Activated CD4-positive, alpha-beta memory T cell treated with anti-CD3 and anti-CD28 coated beads, Interleukin-2, amount 10 ng/mL, durations not matched to agents 7 days and 5 days (primary cell): ENCODE results near the gene ZNF701. TPM values are rescaled to one million over a fixed set of nuclear protein-coding genes. Genes with fewer than 3 reads are reported as not detected.
"Not testable (repeated sequence)": the region's sequence is repeated elsewhere in the genome, so short reads cannot be mapped to it uniquely, and the experiment has no call there.

Experiments used
- CTCF ChIA-PET: fragments of 350-600 bp; sonication (Branson Sonifier 250); formaldehyde crosslinking; loops from one replicate; lab custom pipeline; 2021; ENCODE audit warnings: antibody characterized with exemption, inconsistent platforms; lab: Charles Lee
- POLR2A ChIA-PET: fragments of 350-600 bp; sonication (Branson Sonifier 250); formaldehyde crosslinking; loops from one replicate; lab custom pipeline; 2021; ENCODE audit warnings: antibody characterized with exemption; lab: Charles Lee
- DNase-seq: peaks from one replicate; pipeline ENCODE4 v3.0.0-alpha.2; 2020
- H3K27ac Mint-ChIP-seq: one replicate; pipeline ENCODE4 v1.8.0; 2021; ENCODE audit warnings: mild to moderate bottlenecking, mixed read lengths
- H3K27me3 Mint-ChIP-seq: one replicate; pipeline ENCODE4 v1.8.0; 2021; ENCODE audit warnings: mixed read lengths
- H3K36me3 Mint-ChIP-seq: one replicate; pipeline ENCODE4 v1.8.0; 2021; ENCODE audit warnings: low read depth, mixed read lengths
- H3K4me1 Mint-ChIP-seq: one replicate; pipeline ENCODE4 v1.8.0; 2021; ENCODE audit warnings: mixed read lengths
- H3K4me3 Mint-ChIP-seq: one replicate; pipeline ENCODE4 v1.8.0; 2021; ENCODE audit warnings: mild to moderate bottlenecking, mixed read lengths
- H3K9me3 Mint-ChIP-seq: one replicate; pipeline ENCODE4 v1.8.0; 2021; ENCODE audit warnings: mixed read lengths
- total RNA-seq, 2 experiments: library from RNA; stranded (reverse); gene quantifications; one replicate each; pipeline ENCODE4 v1.2.3, GENCODE V29; 2021

Gene ZNF701
- total RNA-seq, 2 experiments from 2014 or later: 29.7 to 30.5 TPM

DNA sequence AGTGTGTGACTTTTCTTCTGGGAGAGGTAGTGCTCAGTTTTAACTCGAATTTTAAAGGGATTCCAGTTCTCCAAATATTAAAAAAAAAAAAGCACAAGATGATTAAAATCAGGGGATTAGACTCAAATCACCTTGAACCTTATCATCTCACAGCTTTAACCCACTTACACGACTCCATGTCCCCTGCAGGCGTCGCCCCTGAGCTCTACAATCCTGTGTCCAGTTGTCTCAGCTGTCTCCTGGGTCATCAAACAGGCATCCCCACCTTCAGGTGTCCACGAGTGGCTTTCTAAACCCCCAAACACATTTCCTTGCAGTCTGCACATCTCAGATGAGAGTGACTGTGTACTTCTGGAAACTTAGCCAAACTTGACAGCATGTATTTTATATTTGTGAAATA lies 28.5 kb upstream of the ZNF701 start:
- POLR2A ChIA-PET: no interaction called here
- CTCF ChIA-PET: no interaction called here
- Mint-ChIP-seq H3K27ac (no peak overlapping the region), H3K4me1 (peaks cover 32% of the 10 kb centered on the region), H3K9me3 (peaks cover 50% of the 10 kb centered on the region), H3K36me3 (peaks cover 88% of the 10 kb centered on the region), H3K27me3 (no peaks in the 10 kb centered on the region), H3K4me3 (no peak overlapping the region)
- DNase-seq: no peak

DNA sequence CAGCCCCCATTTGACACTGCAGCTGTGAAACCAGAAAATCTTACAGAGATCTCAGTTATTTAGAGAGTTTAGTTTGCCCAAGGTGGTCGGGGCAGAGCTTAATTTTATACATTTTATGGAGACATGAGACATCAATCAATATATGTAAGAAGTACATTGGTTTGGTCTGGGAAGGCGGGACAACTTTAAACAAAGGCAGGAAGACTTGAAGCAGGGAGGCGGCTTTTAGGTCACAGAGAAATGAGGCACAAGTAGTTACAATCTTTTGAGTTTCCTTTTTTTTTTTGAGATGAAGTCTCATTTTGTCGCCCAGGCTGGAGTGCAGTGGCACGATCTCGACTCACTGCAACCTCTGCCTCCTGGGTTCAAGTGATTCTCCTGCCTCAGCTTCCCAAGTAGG lies 27.5 kb upstream of the ZNF701 start:
- peaks cover 49% of the 10 kb centered on the region for H3K9me3 Mint-ChIP-seq
- DNase-seq, H3K4me3 Mint-ChIP-seq, H3K27me3 Mint-ChIP-seq, POLR2A ChIA-PET: not testable (repeated sequence)
- peak overlapping the region; percentile 48 for H3K27ac Mint-ChIP-seq
- peaks cover 88% of the 10 kb centered on the region for H3K36me3 Mint-ChIP-seq
- H3K4me1 Mint-ChIP-seq: peaks cover 25% of the 10 kb centered on the region
- CTCF ChIA-PET: interaction anchor here (0.6 kb wide), 1 partner anchor 825 kb away, joined by 3 read pairs; no protein-coding TSS in a partner anchor

DNA sequence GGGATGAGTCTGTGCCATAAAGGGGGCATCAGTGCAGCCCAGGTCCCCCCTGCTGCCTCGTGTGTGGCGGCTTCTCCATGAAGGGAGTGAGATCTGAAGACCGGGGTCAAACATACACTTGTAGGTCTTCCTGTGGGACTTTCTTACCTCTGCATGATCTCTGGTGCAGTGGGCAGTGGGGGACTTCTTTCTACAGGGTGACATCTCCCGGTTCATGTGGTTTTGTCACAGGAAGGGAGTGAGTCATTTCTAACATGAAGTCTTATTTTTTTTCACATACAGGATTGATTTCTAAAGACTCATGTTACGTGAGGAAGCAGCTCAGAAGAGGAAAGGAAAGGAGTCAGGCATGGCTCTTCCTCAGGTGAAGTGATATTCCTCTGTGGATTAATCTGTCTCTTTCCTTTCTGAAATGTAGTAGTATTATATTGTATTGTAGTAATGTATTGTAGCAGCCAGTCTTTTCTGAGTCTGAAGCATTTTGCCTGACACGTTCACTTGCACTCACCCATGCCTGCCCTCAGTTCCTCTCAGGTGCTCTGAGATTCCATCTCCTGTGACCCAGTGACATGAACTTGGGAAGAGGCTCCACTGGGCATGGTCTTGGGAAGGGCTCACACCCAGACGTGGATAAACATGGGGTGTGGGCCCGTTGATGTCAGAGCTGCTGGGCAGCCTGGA lies 27.0 kb upstream of the ZNF701 start:
- no peaks in the 10 kb centered on the region for H3K27me3 Mint-ChIP-seq
- H3K4me1 Mint-ChIP-seq: peaks cover 25% of the 10 kb centered on the region
- peak; percentile 50 for DNase-seq
- no peak overlapping the region for H3K4me3 Mint-ChIP-seq
- H3K27ac Mint-ChIP-seq: peak overlapping the region; percentile 48
- H3K36me3 Mint-ChIP-seq: peaks cover 92% of the 10 kb centered on the region
- POLR2A ChIA-PET: interaction anchor here (1.0 kb wide), 1 partner anchor 23 kb away, joined by 4 read pairs; no protein-coding TSS in a partner anchor
- CTCF ChIA-PET: interaction anchor here (0.6 kb wide), 1 partner anchor 824 kb away, joined by 3 read pairs; no protein-coding TSS in a partner anchor
- H3K9me3 Mint-ChIP-seq: peaks cover 52% of the 10 kb centered on the region

DNA sequence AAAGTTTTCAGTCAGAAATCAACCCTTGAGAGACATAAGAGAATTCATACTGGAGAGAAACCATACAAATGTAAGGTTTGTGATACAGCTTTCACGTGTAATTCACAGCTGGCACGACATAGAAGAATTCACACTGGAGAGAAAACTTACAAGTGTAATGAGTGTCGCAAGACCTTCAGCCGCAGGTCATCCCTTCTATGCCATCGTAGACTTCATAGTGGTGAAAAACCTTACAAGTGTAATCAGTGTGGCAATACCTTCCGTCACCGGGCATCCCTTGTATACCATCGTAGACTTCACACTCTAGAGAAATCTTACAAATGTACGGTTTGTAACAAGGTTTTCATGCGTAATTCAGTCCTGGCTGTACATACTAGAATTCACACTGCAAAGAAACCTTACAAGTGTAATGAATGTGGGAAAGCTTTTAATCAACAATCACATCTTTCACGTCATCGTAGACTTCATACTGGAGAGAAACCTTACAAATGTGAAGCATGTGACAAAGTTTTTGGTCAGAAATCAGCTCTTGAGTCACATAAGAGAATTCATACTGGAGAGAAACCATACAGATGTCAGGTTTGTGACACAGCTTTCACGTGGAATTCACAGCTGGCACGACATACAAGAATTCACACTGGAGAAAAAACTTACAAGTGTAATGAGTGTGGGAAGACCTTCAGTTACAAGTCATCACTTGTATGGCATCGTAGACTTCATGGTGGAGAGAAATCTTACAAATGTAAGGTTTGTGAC lies 15.7 kb upstream of the ZNF701 start:
- Mint-ChIP-seq H3K4me1 (no peaks in the 10 kb centered on the region), H3K27me3 (no peaks in the 10 kb centered on the region), H3K36me3 (peaks cover 87% of the 10 kb centered on the region), H3K27ac (no peak overlapping the region), H3K4me3 (no peak overlapping the region), H3K9me3 (peaks cover 64% of the 10 kb centered on the region)
- POLR2A ChIA-PET: no interaction called here
- no peak for DNase-seq
- CTCF ChIA-PET: no interaction called here

DNA sequence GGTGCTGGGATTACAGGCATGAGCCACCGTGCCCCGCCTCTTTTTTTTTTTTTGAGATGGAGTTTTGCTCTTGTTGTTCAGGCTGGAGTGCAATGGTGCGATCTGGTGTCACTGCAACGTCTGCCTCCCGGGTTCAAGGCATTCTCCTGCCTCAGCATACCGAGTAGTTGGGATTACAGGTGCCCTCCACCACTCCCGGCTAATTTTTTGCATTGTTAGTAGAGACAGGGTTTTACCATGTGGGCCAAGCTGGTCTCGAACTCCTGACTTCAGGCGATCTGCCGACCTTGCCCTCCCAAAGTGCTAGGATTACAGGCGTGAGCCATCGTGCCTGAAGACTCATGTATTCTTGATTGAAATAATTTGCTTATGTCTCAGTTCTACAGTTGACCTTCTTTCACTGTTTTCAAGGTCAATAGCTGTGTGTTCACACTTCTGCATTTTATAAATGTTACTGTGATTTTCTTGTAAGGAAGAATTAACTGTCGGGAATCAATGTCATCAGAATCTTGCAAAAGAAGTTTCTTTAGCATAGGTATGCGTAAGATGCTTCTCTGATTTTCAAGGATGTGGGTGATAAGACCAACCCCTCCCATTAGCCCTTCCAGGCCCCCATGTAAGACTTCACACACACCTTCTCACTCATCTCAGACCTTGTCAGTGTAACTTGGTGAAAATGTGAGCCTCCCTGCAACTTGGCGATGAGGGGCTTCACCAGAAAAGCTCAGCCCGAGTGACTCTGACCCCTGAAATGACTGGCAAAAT lies 12.7 kb upstream of the ZNF701 start:
- ChIA-PET POLR2A (no interaction called here), CTCF (no interaction called here)
- H3K9me3 Mint-ChIP-seq: peaks cover 73% of the 10 kb centered on the region

DNA sequence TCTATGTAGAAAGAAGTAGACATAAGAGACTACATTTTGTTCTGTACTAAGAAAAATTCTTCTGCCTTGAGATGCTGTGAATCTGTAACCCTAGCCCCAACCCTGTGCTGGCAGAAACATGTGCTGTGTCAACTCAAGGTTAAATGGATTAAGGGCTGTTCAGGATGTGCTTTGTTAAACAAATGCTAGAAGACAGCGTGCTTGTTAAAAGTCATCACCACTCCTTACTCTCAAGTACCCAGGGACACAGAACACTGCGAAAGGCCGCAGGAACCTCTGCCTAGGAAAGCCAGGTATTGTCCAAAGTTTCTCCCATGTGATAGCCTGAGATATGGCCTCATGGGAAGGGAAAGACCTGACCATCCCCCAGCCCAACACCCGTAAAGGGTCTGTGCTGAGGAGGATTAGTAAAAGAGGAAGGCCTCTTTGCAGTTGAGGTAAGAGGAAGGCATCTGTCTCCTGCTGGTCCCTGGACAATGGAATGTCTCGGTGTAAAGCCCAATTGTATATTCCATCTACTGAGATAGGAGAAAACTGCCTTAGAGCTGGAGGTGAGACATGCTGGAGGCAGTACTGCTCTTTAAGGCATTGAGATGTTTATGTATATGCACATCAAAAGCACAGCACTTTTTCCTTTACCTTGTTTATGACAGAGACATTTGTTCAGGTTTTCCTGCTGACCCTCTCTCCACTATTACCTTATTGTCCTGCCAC lies 11.2 kb upstream of the ZNF701 start:
- CTCF ChIA-PET, H3K27ac Mint-ChIP-seq, H3K4me1 Mint-ChIP-seq, POLR2A ChIA-PET, H3K27me3 Mint-ChIP-seq, DNase-seq, H3K4me3 Mint-ChIP-seq: not testable (repeated sequence)
- Mint-ChIP-seq H3K36me3 (peaks cover 84% of the 10 kb centered on the region), H3K9me3 (peaks cover 67% of the 10 kb centered on the region)

More for the DNA sequence above, 12.7 kb upstream of the ZNF701 start:
- H3K27ac Mint-ChIP-seq: no peak overlapping the region
- H3K4me3 Mint-ChIP-seq: no peak overlapping the region
- DNase-seq: no peak
- no peaks in the 10 kb centered on the region for H3K4me1 Mint-ChIP-seq
- H3K36me3 Mint-ChIP-seq: peaks cover 84% of the 10 kb centered on the region
- H3K27me3 Mint-ChIP-seq: no peaks in the 10 kb centered on the region

DNA sequence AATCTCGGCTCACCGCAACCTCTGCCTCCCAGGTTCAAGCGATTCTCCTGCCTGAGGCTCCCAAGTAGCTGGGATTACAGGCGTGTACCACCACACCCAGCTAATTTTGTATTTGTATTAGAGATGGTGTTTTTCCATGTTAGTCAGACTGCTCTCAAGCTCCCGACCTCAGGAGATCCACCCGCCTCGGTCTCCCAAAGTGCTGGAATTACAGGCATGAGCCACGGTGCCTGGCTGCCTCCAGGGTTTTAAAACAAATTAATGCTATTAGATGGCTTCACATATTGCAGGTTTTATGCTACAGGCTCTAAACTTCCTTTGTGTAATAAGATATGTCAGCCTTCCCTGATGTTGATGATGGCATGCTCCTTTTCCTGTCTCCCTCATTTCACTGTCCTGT lies 8.5 kb upstream of the ZNF701 start:
- DNase-seq, H3K27ac Mint-ChIP-seq, POLR2A ChIA-PET, CTCF ChIA-PET, H3K4me1 Mint-ChIP-seq, H3K4me3 Mint-ChIP-seq, H3K27me3 Mint-ChIP-seq: not testable (repeated sequence)
- peaks cover 62% of the 10 kb centered on the region for H3K9me3 Mint-ChIP-seq
- H3K36me3 Mint-ChIP-seq: peaks cover 80% of the 10 kb centered on the region

DNA sequence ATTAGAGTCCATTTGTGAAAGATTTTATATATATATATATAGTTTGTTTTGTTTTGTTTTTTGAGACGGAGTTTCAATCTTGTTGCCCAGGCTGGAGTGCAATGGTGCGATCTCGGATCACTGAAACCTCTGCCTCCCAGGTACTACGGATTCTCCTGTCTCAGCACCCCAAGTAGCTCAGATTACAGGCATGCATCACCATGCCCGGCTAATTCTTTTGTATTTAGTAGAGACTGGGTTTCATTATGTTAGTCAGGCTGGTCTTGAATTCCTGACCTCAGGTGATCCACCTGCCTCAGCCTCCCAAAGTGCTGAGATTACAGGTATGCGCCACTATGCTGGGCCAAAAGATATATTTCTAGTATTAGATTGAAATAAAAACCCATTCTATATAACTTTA lies 4.0 kb upstream of the ZNF701 start:
- ChIA-PET POLR2A (interaction anchor here (1.1 to 1.6 kb wide), 2 partner anchors 23 to 82 kb away, joined by 3 to 4 read pairs; no protein-coding TSS in a partner anchor), CTCF (interaction anchor here (0.6 kb wide), 1 partner anchor 180 kb away, joined by 3 read pairs; no protein-coding TSS in a partner anchor)
- Mint-ChIP-seq H3K27ac (no peak overlapping the region), H3K9me3 (peaks cover 44% of the 10 kb centered on the region), H3K36me3 (peaks cover 66% of the 10 kb centered on the region), H3K4me1 (peaks cover 15% of the 10 kb centered on the region), H3K4me3 (no peak overlapping the region), H3K27me3 (no peaks in the 10 kb centered on the region)
- DNase-seq: no peak

DNA sequence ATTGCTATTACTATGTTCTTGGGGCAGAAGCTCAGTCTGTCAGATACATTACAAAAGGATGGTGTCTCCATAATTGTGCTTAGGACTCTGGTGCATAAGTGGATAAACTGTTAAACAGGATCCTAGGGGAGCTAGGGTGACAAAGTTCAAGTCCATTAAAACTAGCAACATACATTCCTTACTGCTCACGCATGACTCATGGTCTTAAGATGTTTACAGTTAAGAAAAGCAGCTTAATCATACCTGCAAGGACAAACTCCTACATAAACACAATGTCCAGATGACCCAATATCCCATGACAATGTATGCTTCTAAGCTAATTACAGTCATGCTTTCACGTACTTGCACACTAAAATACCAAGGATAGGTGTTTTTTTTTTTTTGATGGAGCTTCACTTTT lies 3.5 kb upstream of the ZNF701 start:
- ChIA-PET POLR2A (interaction anchor here (1.1 to 1.6 kb wide), 2 partner anchors 23 to 81 kb away, joined by 3 to 4 read pairs; no protein-coding TSS in a partner anchor), CTCF (no interaction called here)

DNA sequence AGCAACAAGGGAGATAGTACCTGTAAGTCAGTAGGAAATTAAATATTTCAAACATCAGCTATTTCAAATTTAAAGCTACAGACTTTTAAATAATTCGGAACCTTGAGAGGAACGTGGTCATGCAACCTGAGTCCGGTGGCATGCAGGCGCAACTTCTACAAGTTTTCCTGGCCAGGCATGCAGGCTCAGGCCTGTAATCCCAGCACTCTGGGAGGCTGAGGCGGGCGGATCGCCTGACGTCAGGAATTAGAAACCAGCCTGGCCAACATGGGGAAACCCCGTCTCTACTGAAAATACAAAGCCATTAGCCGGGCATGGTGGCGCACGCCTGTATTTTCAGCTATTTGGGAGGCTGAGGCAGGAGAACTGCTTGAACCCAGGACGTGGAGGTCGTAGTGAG lies 2.2 kb upstream of the ZNF701 start:
- peaks cover 31% of the 10 kb centered on the region for H3K4me1 Mint-ChIP-seq
- peaks cover 47% of the 10 kb centered on the region for H3K9me3 Mint-ChIP-seq
- peaks cover 68% of the 10 kb centered on the region for H3K36me3 Mint-ChIP-seq
- no peak overlapping the region for H3K27ac Mint-ChIP-seq
- no peak for DNase-seq
- POLR2A ChIA-PET: no interaction called here
- H3K27me3 Mint-ChIP-seq: no peaks in the 10 kb centered on the region
- H3K4me3 Mint-ChIP-seq: no peak overlapping the region
- CTCF ChIA-PET: no interaction called here

More for the DNA sequence above, 3.5 kb upstream of the ZNF701 start:
- Mint-ChIP-seq H3K27me3 (no peaks in the 10 kb centered on the region), H3K4me1 (peaks cover 19% of the 10 kb centered on the region), H3K9me3 (peaks cover 44% of the 10 kb centered on the region), H3K4me3 (no peak overlapping the region), H3K36me3 (peaks cover 67% of the 10 kb centered on the region), H3K27ac (no peak overlapping the region)
- DNase-seq: no peak

DNA sequence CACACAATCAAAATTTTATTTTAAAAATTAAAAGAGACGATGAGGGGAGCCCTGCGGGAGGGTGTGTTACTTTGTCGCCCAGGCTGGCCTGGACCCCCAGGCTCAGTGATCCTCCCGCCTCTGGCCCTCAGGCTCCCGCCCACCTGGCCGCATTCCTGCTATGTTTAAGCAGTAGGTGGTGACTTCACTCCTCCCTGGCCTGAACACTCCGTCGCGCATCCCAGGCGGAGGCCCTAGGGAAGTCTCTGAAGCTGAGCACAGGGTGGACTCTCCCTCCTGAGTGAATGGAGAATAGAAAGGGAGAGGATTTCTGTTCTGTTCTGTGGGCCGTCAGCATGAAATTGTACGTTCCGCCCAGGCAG lies 468 bp upstream of the ZNF701 start:
- DNase-seq, CTCF ChIA-PET, H3K27me3 Mint-ChIP-seq, POLR2A ChIA-PET: not testable (repeated sequence)
- Mint-ChIP-seq H3K9me3 (peaks cover 44% of the 10 kb centered on the region), H3K4me1 (peaks cover 31% of the 10 kb centered on the region), H3K36me3 (peaks cover 68% of the 10 kb centered on the region), H3K27ac (peak overlapping the region; percentile 91), H3K4me3 (peak overlapping the region; percentile 84)

DNA sequence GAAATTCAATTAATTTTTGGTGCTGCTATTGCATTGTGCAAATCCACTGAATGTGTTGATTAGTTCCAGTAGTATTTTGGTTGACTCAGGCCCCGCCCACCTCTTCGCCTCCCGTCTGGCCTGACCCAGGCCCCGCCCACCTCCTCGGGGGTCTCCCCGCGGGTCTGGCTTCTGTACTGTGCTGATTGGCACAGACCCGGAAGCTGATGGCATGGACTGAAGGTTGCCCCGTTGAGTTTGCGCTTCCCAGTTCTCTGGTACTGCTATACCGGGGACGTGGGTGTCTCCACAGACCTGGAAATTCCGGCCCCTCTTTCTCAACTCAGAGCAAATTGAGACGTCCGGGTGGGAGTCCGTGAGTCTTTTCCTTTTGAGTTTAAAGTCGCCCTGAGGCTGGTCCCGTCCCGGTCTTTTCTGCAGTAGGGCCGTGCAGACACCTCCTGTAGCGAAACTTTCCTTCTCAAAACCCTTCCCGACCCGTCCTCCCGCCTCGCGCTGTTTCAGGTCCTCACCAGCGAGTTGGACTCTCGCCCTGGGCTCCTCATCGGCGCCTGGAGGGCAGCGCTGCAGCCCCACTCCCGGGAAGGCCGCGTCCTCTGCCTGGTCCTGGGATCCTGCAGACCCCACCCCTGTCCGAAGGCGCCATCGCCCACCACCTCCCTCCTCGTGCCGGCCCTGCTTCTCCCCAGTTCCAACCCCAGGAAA lies 14.8 kb downstream of the ZNF701 start:
- Mint-ChIP-seq H3K36me3 (peaks cover 82% of the 10 kb centered on the region), H3K4me1 (no peaks in the 10 kb centered on the region), H3K27me3 (no peaks in the 10 kb centered on the region), H3K27ac (no peak overlapping the region), H3K4me3 (no peak overlapping the region), H3K9me3 (peaks cover 45% of the 10 kb centered on the region)
- DNase-seq: no peak
- ChIA-PET CTCF (no interaction called here), POLR2A (no interaction called here)
